Spleen (tissue), 7 donors: Measurements from ENCODE around the gene SCYGR3.

Source experiments
- CTCF ChIP-seq, 11 experiments: fragments of 200-600 bp in 7 of 11; fragments of 450-650 bp in 4 of 11; sonication (generic) in 4 of 11; IDR thresholded peaks in 8 of 11; conservative IDR thresholded peaks in 3 of 11; 1 replicate in 7 of 11; 2 replicates in 4 of 11; pipeline versions ENCODE4 v1.4.0 to v1.8.0; 2016 to 2021; ENCODE audit warnings: antibody characterized with exemption in 11 of 11, inconsistent platforms in 4 of 11, mild to moderate bottlenecking in 1 of 11
- POLR2A ChIP-seq, 3 donors: fragments of 450-650 bp; IDR thresholded peaks; one replicate each; pipeline ENCODE4 v1.5.1; 2017; ENCODE audit warnings: antibody characterized with exemption in 3 of 3, mild to moderate bottlenecking in 1 of 3
- donor health status: DM: no; HTN: no; CAD: no; lungs with moderate emphysema.
- donor health status: DM: no; HTN: no; CAD: no.
- donor health status: DM: no; HTN: no; CAD: no.

GRCh38 chr2:227595797-227596196, 18.8 kb downstream of the SCYGR3 start:
- TF ChIP-seq POLR2A (IDR thresholded peaks at IDR 0.05) (no peak), CTCF (IDR thresholded peaks at IDR 0.05 in 8 of 11, conservative IDR thresholded peaks at IDR 0.05 in 3 of 11) (no peak)
